Activated B cell treated with CpG ODN at 0.5 μM for 24 hours (primary cell): ENCODE results near the gene ATN1. TPM values are rescaled to one million over a fixed set of nuclear protein-coding genes. Genes with fewer than 3 reads are reported as not detected.

Source experiments
- ATAC-seq: fragments of 200-7000 bp; cut with Tn5 transposase; one replicate; pipeline ENCODE4 v1.10.0; 2021; ENCODE audit warnings: low read depth, mild to moderate bottlenecking, moderate library complexity
- CTCF ChIA-PET: fragments of 350-600 bp; sonication (Branson Sonifier 250); formaldehyde crosslinking; loops from one replicate; lab custom pipeline; 2021; ENCODE audit warnings: antibody characterized with exemption; lab: Charles Lee
- POLR2A ChIA-PET: fragments of 350-600 bp; sonication (Branson Sonifier 250); formaldehyde crosslinking; loops from one replicate; lab custom pipeline; 2021; ENCODE audit warnings: antibody characterized with exemption; lab: Charles Lee
- DNase-seq: peaks from one replicate; pipeline ENCODE4 v3.0.0; 2022
- H3K27ac Mint-ChIP-seq: one replicate; pipeline ENCODE4 v1.8.0; 2020; ENCODE audit warnings: mixed read lengths
- H3K27me3 Mint-ChIP-seq: one replicate; pipeline ENCODE4 v1.8.0; 2021; ENCODE audit warnings: mixed read lengths
- H3K36me3 Mint-ChIP-seq: one replicate; pipeline ENCODE4 v1.8.0; 2021; ENCODE audit warnings: low read depth, mixed read lengths
- H3K4me1 Mint-ChIP-seq: one replicate; pipeline ENCODE4 v1.8.0; 2021; ENCODE audit warnings: mixed read lengths
- H3K4me3 Mint-ChIP-seq: one replicate; pipeline ENCODE4 v1.8.0; 2020; ENCODE audit warnings: mild to moderate bottlenecking, mixed read lengths
- H3K9me3 Mint-ChIP-seq: one replicate; pipeline ENCODE4 v1.8.0; 2020; ENCODE audit warnings: mixed read lengths
- intact Hi-C: fragments of 100-400 bp; cut with micrococcal nuclease; formaldehyde crosslinking; loops from one replicate; pipeline ENCODE4 v1.15.1; 2024
- total RNA-seq: library from RNA; stranded (reverse); gene quantifications from 2 replicates; pipeline ENCODE4 v1.2.3, GENCODE V29; 2022
- TF ChIP-seq, protein P1 (sequence below): fragments of 200-600 bp; IDR thresholded peaks from one replicate; pipeline ENCODE4 v1.8.0; 2022; ENCODE audit warnings: antibody characterized with exemption, mild to moderate bottlenecking

Gene ATN1
- total RNA-seq, 1 donor from 2014 or later = 50.9 TPM

GRCh38 chr12:6937481-6938352 lies 10.0 kb downstream of the ATN1 start:
- DNase-seq (peak; percentile 84), ATAC-seq (peak; percentile 92)
- Mint-ChIP-seq H3K27me3 (no peaks in the 10 kb centered on the region), H3K9me3 (no peaks in the 10 kb centered on the region), H3K4me3 (peak overlapping the region; percentile 84), H3K36me3 (peaks cover 53% of the 10 kb centered on the region), H3K4me1 (peaks cover 35% of the 10 kb centered on the region), H3K27ac (peak overlapping the region; percentile 91)
- intact Hi-C loops = loop anchor here (1.0 kb wide), 5 partner anchors 8 to 68 kb away; partner anchors contain the start of gene LRRC23
- ChIA-PET CTCF (interaction anchor here (0.5 to 4.4 kb wide), 15 partner anchors 9 to 86 kb away, joined by 3 to 26 read pairs (median 9); partner anchors contain the start of genes CDCA3, SPSB2, TPI1 and USP5), POLR2A (interaction anchor here (0.5 to 24.6 kb wide), 32 partner anchors 9 to 1033 kb away, joined by 3 to 1516 read pairs (median 6); partner anchors contain the start of genes ATN1, C1RL, CDCA3 and COPS7A)
- TF ChIP-seq, protein P1, sequence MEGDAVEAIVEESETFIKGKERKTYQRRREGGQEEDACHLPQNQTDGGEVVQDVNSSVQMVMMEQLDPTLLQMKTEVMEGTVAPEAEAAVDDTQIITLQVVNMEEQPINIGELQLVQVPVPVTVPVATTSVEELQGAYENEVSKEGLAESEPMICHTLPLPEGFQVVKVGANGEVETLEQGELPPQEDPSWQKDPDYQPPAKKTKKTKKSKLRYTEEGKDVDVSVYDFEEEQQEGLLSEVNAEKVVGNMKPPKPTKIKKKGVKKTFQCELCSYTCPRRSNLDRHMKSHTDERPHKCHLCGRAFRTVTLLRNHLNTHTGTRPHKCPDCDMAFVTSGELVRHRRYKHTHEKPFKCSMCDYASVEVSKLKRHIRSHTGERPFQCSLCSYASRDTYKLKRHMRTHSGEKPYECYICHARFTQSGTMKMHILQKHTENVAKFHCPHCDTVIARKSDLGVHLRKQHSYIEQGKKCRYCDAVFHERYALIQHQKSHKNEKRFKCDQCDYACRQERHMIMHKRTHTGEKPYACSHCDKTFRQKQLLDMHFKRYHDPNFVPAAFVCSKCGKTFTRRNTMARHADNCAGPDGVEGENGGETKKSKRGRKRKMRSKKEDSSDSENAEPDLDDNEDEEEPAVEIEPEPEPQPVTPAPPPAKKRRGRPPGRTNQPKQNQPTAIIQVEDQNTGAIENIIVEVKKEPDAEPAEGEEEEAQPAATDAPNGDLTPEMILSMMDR = no peak

DNA sequence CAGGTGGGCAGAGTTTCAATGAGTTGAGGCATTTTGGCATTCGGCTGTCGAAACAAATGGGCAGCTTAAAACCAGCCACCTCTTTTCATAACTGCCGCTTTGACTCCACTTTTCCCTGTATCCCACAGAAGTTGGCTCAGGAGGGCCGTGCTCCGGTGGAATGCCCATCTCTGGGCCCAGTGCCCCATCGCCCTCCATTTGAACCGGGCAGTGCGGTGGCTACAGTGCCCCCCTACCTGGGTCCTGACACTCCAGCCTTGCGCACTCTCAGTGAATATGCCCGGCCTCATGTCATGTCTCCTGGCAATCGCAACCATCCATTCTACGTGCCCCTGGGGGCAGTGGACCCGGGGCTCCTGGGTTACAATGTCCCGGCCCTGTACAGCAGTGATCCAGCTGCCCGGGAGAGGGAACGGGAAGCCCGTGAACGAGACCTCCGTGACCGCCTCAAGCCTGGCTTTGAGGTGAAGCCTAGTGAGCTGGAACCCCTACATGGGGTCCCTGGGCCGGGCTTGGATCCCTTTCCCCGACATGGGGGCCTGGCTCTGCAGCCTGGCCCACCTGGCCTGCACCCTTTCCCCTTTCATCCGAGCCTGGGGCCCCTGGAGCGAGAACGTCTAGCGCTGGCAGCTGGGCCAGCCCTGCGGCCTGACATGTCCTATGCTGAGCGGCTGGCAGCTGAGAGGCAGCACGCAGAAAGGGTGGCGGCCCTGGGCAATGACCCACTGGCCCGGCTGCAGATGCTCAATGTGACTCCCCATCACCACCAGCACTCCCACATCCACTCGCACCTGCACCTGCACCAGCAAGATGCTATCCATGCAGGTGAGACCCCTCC lies 10.8 kb downstream of the ATN1 start:
- ATAC-seq (no peak), DNase-seq (no peak)
- intact Hi-C loops = loop anchor here (1.0 kb wide), 3 partner anchors 14 to 69 kb away; no protein-coding TSS in a partner anchor
- TF ChIP-seq, protein P1 = no peak
- no peaks in the 10 kb centered on the region for H3K9me3 Mint-ChIP-seq
- ChIA-PET CTCF (interaction anchor here (1.0 to 14.9 kb wide), 15 partner anchors 10 to 87 kb away, joined by 3 to 571 read pairs (median 9); partner anchors contain the start of genes CDCA3, SPSB2, TPI1 and USP5), POLR2A (interaction anchor here (0.6 to 24.6 kb wide), 29 partner anchors 8 to 1032 kb away, joined by 3 to 1516 read pairs (median 6); partner anchors contain the start of genes ATN1, C1RL, CDCA3 and COPS7A)
- no peak overlapping the region for H3K4me3 Mint-ChIP-seq
- peaks cover 42% of the 10 kb centered on the region for H3K4me1 Mint-ChIP-seq
- peak overlapping the region; percentile 91 for H3K27ac Mint-ChIP-seq
- peaks cover 50% of the 10 kb centered on the region for H3K36me3 Mint-ChIP-seq
- no peaks in the 10 kb centered on the region for H3K27me3 Mint-ChIP-seq

- Mint-ChIP-seq H3K4me3 (no peak overlapping the region), H3K27ac (peak overlapping the region; percentile 65), H3K4me1 (peaks cover 48% of the 10 kb centered on the region), H3K27me3 (no peaks in the 10 kb centered on the region), H3K9me3 (no peaks in the 10 kb centered on the region), H3K36me3 (peaks cover 46% of the 10 kb centered on the region)
- CTCF ChIA-PET = interaction anchor here (1.5 to 14.9 kb wide), 5 partner anchors 16 to 70 kb away, joined by 6 to 571 read pairs (median 12); partner anchors contain the start of gene SPSB2
- DNase-seq = no peak
- POLR2A ChIA-PET = interaction anchor here (0.9 to 24.6 kb wide), 8 partner anchors 14 to 186 kb away, joined by 3 to 1516 read pairs (median 12); partner anchors contain the start of genes MLF2, PTPN6 and SPSB2
- intact Hi-C loops = no loop called here
- TF ChIP-seq, protein P1 = no peak
- no peak for ATAC-seq
These were observed 11.4 kb downstream of the ATN1 start for GRCh38 chr12:6939191-6939540.

- peaks cover 58% of the 10 kb centered on the region for H3K4me1 Mint-ChIP-seq
- ChIA-PET CTCF (interaction anchor here (0.8 to 14.9 kb wide), 4 partner anchors 19 to 72 kb away, joined by 3 to 571 read pairs (median 14); partner anchors contain the start of gene SPSB2), POLR2A (interaction anchor here (0.9 to 24.6 kb wide), 5 partner anchors 16 to 69 kb away, joined by 3 to 1516 read pairs (median 3); partner anchors contain the start of genes PTPN6 and SPSB2)
- no peak overlapping the region for H3K4me3 Mint-ChIP-seq
- ATAC-seq (no peak), DNase-seq (no peak)
- no peaks in the 10 kb centered on the region for H3K9me3 Mint-ChIP-seq
- peaks cover 25% of the 10 kb centered on the region for H3K36me3 Mint-ChIP-seq
- no peak overlapping the region for H3K27ac Mint-ChIP-seq
- no peaks in the 10 kb centered on the region for H3K27me3 Mint-ChIP-seq
- TF ChIP-seq, protein P1 = no peak
- intact Hi-C loops = loop anchor here (5.0 kb wide), 1 partner anchor 189 kb away; the partner anchor contains the start of gene MLF2
These were observed 13.5 kb downstream of the ATN1 start for GRCh38 chr12:6941267-6941666.
